Calu3 (cell line): ENCODE data around the gene TMEM100. TPM values are rescaled to one million over a fixed set of nuclear protein-coding genes. Genes with fewer than 3 reads are reported as not detected.

ENCODE experiments used
- BruUV-seq: library from RNA; stranded (reverse); fragments of 400-500 nt; replicated peaks from 2 replicates; lab custom pipeline; 2021; lab: Mats Ljungman, UMichigan
- CTCF ChIA-PET: fragments of 300-600 bp; sonication (Branson Sonifier 250); formaldehyde crosslinking; loops from one replicate; lab custom pipeline; 2022; ENCODE audit warnings: antibody characterized with exemption; lab: Charles Lee
- DNase-seq: peaks from one replicate; pipeline ENCODE4 v3.0.0; 2022
- H3K27ac Mint-ChIP-seq: one replicate; pipeline ENCODE4 v1.8.0; 2022; ENCODE audit warnings: mixed read lengths; ENCODE audit not compliant: unreplicated experiment
- H3K27me3 Mint-ChIP-seq: one replicate; pipeline ENCODE4 v1.8.0; 2022; ENCODE audit warnings: mixed read lengths; ENCODE audit not compliant: unreplicated experiment
- H3K36me3 Mint-ChIP-seq: one replicate; pipeline ENCODE4 v1.8.0; 2022; ENCODE audit warnings: mild to moderate bottlenecking, moderate library complexity, mixed read lengths; ENCODE audit not compliant: insufficient read depth, unreplicated experiment
- H3K4me1 Mint-ChIP-seq: one replicate; pipeline ENCODE4 v1.8.0; 2022; ENCODE audit warnings: mild to moderate bottlenecking, low read depth, mixed read lengths; ENCODE audit not compliant: unreplicated experiment
- H3K4me3 Mint-ChIP-seq: one replicate; pipeline ENCODE4 v1.8.0; 2022; ENCODE audit warnings: mild to moderate bottlenecking, low read depth, moderate library complexity, mixed read lengths; ENCODE audit not compliant: unreplicated experiment
- H3K9me3 Mint-ChIP-seq: one replicate; pipeline ENCODE4 v1.8.0; 2022; ENCODE audit warnings: low read depth, mixed read lengths; ENCODE audit not compliant: unreplicated experiment
- CTCF ChIP-seq: fragments of 200-600 bp; IDR thresholded peaks from one replicate; pipeline ENCODE4 v1.8.0; 2022; ENCODE audit warnings: antibody characterized with exemption; ENCODE audit not compliant: unreplicated experiment
- intact Hi-C: fragments of 100-400 bp; cut with micrococcal nuclease; formaldehyde crosslinking; loops from one replicate; pipeline ENCODE4 v1.10.0; 2022; ENCODE audit not compliant: unreplicated experiment
- total RNA-seq: library from RNA; stranded (reverse); gene quantifications from 2 replicates; pipeline ENCODE4 v1.2.3, GENCODE V29; 2022

The TMEM100 gene
- total RNA-seq, 1 experiment from 2014 or later: not detected

GRCh38 chr17:55743103-55743679 is 20.5 kb upstream of the TMEM100 start:
- DNase-seq: peak; percentile 82
- no TSS peak for BruUV-seq

GRCh38 chr17:55742272-55743102 is 19.8 kb upstream of the TMEM100 start:
- CTCF ChIA-PET: interaction anchor here (0.6 to 1.7 kb wide), 9 partner anchors 8 to 140 kb away, joined by 3 to 6 read pairs (median 4); partner anchors contain the start of gene PCTP
- Mint-ChIP-seq H3K4me3 (peak overlapping the region; percentile 24), H3K9me3 (no peaks in the 10 kb centered on the region), H3K4me1 (peaks cover 39% of the 10 kb centered on the region), H3K27me3 (no peaks in the 10 kb centered on the region), H3K36me3 (peaks cover 5% of the 10 kb centered on the region), H3K27ac (peak overlapping the region; percentile 83)
- intact Hi-C loops: loop anchor here (1.0 kb wide), 1 partner anchor 28 kb away; no protein-coding TSS in a partner anchor
- peak; percentile 29 for DNase-seq
- BruUV-seq: no TSS peak
- TF ChIP-seq CTCF: no peak

More at GRCh38 chr17:55743103-55743679, 20.5 kb upstream of the TMEM100 start:
- Mint-ChIP-seq H3K4me1 (peaks cover 39% of the 10 kb centered on the region), H3K27ac (peak overlapping the region; percentile 83), H3K4me3 (no peak overlapping the region), H3K27me3 (no peaks in the 10 kb centered on the region), H3K36me3 (peaks cover 5% of the 10 kb centered on the region), H3K9me3 (no peaks in the 10 kb centered on the region)
- no peak for TF ChIP-seq CTCF
- CTCF ChIA-PET: interaction anchor here (0.8 to 1.7 kb wide), 7 partner anchors 8 to 141 kb away, joined by 3 to 6 read pairs (median 4); partner anchors contain the start of gene PCTP
- intact Hi-C loops: no loop called here

- Mint-ChIP-seq H3K36me3 (peaks cover 5% of the 10 kb centered on the region), H3K4me1 (peaks cover 29% of the 10 kb centered on the region), H3K4me3 (no peak overlapping the region), H3K9me3 (no peaks in the 10 kb centered on the region), H3K27me3 (no peaks in the 10 kb centered on the region), H3K27ac (no peak overlapping the region)
- DNase-seq: no peak
- intact Hi-C loops: no loop called here
- CTCF ChIA-PET: no interaction called here
- no TSS peak for BruUV-seq
- TF ChIP-seq CTCF: no peak
These were observed 18.7 kb upstream of the TMEM100 start for GRCh38 chr17:55741356-55741700.

- no peak for TF ChIP-seq CTCF
- no peak for DNase-seq
- Mint-ChIP-seq H3K27me3 (no peaks in the 10 kb centered on the region), H3K4me3 (no peak overlapping the region), H3K36me3 (peaks cover 5% of the 10 kb centered on the region), H3K27ac (no peak overlapping the region), H3K4me1 (peaks cover 23% of the 10 kb centered on the region), H3K9me3 (no peaks in the 10 kb centered on the region)
- intact Hi-C loops: no loop called here
- BruUV-seq: no TSS peak
- CTCF ChIA-PET: no interaction called here
These were observed 18.1 kb upstream of the TMEM100 start for GRCh38 chr17:55740511-55741355.
